Fibroblast of skin of right quadriceps (primary cell): ENCODE measurements around the gene GRHL3.

Experiments used
- DNase-seq: peaks from one replicate; pipeline ENCODE4 v3.0.0-alpha.2; 2013

Gene GRHL3

DNA sequence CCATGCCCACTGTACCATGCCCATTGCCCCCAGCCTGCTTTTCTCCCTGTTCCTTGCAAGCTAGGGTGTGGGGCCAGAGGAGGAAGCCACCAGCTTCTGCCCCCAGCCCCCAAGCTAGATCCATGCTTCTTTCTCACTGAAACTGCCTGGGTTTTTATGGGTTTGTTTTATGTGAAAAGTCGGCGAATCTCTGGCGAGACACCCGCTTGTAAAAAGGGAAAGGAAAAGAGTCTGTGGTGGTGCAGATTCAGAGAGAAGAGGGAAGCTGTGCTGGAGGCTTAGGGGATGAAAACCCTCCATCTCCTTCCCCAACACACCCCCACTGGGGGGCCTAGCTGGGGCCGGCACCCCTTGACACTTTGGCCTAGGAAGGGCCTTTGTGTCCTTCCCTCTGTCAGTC lies 26.2 kb downstream of the GRHL3 start:
- DNase-seq, result no peak

DNA sequence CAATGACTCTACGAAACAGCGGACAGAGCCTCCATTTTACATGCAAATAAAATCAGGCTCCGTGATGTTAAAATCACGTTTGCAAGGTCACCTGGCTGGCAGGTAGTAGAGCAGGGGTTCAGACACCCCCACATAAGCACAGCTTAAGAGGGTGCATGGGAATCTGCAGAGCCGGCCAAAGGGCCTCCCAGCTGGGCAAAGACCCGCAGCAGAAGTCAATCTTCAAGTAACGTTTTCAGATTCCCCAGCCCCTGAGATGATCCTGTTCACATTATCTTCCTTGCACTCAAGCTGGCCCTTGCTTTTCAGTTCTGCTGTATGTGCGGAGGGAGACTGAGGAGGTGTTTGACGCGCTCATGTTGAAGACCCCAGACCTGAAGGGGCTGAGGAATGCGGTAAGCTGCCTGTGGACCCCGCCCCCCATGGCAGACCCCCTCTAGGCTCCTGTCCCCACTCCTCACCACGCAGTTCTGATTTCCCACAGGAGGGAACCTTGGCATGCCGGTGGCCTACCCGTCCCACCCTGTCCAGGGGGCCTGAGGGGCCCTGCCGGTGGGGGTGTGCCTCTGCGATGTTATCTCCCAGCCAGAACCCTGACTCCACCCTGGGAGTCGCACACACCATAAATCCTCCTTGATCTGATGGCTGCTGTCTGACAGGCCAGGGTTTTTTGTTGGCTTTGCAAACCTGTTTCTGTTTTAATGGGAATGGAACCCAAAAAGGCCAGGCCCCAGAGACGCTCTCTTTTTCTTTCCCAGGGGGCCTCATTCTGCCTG lies 28.2 kb downstream of the GRHL3 start:
- DNase-seq, result no peak

DNA sequence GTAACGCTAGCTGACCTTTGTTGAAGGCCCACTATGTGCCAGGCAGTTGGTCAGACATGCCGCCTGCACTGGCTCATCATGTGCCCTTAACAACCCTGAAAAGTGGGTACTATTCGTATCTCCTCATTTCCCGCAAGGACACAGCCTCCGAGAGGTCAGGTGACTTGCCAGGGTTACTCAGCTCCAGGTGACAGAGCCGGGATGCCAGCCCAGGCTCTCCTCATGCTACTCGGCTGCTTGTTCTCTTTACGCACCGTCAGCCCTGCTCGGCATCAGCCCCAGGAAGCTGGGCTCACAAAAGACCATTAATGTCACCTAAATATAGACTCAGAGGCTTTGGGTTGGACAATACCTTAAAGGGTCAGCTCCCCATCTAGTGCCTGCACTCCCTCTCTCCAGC lies 29.0 kb downstream of the GRHL3 start:
- no peak for DNase-seq

DNA sequence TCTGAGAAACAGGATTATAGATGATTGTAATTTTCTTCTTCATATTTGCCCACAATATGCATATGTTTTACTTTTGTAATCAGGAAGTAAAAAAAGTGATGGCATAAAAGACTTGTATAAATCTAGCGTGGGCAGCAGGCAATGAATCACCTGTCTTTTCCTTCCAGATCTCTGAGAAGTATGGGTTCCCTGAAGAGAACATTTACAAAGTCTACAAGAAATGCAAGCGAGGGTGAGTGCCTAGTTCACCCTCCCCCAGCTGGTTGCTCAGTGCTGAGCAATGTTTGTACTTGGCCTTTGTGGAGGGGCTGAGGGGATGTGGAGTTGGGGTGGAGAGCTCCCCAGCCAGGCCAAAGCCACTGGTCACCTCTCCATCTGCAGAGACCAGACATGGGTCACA lies 30.7 kb downstream of the GRHL3 start:
- no peak for DNase-seq

DNA sequence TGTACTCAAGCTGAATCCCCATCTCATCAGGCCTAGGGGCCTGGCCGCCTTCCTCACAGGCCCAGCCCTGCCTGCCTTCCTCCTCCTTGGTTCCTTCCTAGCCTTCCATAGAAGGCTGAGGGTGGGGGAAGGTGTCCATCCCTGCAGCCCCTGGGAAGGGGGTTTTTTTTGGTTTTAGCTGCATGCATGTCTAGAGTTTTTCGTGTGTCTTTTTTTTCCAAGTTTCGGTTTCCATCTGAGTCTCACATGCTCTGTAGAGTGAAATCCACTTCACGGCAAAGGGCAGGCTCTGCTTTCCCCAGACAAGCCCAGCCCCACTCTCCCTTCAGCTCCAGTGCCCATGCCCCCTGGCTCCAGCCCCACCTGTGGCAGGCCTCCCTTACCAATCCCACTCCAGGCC lies 32.1 kb downstream of the GRHL3 start:
- no peak for DNase-seq

DNA sequence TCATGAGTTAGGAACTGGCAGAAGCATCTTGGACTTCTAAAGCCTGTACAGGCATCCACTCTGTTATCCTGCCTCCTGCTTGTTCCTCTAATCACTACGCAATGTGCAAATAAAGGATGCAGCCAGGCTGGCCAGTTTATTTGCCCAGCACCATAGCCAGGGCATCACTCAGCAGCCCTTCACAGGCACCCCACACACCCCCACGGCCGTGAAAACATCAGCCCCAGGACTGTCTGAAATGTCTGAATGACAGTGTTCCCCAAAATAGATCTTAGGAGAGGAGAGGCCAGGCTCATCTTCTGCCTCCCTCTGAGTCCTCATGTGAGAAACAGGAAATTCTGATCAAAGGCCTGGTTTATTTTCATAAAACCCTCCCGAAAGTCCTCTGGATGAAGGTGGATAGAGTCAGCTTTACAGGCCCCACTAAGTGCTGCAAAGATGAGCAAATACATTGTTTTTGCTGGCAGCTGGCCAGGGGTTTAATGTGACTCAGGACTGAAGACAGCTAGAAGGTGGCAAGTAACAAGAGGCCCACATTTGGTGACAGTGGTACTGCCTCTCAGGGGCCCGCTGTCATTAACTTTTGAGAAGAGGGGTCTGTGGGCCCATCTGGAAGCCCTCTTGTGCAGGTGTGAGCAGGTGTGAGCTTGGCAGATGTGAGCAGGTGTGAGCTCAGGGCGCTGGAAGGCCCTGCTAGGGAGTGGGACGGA lies 32.9 kb downstream of the GRHL3 start:
- peak; percentile 71 for DNase-seq

DNA sequence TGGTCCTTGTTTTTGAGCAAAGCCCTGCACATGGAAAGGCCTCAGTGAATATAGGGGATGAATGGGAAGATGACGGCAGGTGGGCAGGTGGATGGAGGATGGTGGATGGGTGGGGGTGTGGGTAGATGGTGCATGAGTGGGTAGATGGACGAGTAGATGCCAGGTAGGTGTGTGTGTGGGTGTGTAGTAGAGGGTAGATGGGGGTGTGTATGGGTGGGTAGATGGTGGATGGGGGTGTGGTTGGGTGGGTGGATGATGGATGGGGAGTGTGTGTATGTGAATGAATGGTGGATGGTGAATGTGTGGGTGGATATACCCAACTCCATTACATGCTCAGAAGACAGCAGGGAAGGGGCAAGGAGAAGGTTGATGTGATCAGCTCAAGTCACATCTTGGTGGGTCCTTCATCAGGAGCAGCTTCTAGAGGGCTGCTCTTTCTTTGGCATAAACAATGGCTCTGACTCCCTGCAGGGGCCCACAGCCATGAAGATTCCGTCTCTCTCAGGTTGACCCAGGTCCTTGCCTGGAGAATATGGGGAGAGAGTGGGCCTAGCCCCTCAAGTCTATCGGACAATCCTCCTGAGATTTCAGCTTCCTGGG lies 34.2 kb downstream of the GRHL3 start:
- DNase-seq, result no peak

DNA sequence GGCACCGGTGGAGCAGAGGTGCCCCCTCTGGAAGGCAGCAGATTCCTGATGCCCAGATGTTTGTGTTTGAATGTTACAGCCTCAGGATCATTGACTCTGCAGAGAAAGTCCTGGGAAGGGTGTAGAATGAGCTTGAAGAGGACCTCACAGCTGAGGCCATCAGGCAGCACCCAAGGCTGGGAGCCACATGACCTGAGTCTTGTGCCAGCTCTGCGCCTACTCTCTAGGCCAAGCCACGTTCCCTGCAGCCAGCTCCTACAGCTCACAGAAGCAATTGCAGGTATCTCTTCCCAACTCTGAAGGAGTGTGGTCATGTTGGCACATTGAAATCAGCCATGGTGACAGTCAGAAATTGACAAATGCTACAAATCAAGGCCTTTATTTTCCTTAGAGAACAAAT lies 36.3 kb downstream of the GRHL3 start:
- no peak for DNase-seq

DNA sequence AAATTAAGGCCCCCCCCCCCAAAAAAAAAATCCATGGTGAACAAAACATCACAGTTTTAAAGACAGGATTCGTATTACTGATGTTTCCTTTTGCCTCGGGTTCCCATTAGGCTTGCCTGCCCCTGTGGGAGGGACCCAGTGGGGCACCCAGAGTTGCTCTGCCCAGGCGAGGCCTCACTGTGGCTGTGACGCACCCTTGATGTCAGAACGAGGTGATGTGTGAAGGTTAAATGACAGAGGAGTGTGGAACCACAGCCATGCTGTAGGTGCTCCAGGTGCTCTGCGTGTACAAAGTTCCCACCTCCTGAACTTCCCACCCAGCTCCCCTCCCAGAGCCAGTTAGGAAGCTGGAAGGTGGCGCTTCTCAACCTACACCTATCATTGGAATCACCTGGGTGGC lies 37.9 kb downstream of the GRHL3 start:
- DNase-seq, result no peak

DNA sequence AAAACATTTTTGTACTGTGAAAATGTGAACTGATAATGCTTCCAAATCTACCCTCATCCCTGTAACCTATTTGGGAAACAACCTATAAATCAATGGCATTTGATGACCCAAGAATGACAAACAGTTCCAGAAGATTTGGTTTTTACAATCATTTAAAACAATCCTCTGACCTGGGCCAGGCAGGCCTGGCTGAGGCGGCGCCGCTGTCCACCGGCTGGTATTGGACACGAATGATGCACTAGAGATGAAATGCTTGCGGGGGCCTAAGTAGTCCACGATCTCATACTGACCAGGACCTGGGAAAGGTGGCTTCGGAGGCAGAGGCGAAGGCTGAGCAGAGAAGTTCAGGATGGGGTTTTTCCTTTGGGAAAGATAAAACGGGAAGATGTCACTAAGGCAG lies 41.5 kb downstream of the GRHL3 start:
- no peak for DNase-seq

DNA sequence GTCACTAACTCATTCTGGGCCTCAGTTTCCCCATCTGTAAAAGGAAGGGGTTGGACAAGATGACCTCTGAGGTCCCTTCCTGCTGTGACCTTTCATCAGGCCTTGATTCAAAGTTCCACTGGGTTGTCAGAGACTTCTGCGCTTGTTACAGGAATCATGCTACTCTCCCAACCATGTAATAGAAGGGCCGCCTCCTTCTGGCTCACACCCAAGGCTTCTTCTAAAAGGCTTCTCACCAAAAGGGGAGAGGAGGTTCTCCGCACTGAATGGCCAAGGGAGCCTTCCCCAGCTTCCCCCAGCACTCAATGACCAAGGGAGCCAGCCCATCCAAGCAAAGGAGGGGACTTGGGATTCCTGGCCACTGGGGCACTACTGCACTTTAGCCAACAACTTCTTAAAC lies 42.7 kb downstream of the GRHL3 start:
- no peak for DNase-seq

DNA sequence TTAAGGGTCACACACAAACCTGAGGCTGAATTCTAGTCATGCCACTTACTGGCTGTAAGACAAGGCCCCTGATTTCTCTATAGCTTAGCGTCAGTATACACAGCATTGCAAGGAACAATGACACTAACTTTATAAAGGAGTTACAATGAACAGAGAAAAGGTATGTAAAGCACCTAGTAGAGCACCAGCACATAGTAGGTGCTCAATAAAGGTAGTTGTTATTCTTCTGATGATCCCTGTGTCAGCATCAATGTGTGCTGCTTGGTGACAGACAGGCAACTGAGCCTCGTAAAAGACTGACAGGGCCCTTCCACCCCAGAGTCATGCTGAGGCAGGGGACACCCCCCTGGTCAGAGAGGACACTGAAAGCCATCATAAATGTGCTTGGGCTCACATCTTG lies 43.2 kb downstream of the GRHL3 start:
- no peak for DNase-seq

DNA sequence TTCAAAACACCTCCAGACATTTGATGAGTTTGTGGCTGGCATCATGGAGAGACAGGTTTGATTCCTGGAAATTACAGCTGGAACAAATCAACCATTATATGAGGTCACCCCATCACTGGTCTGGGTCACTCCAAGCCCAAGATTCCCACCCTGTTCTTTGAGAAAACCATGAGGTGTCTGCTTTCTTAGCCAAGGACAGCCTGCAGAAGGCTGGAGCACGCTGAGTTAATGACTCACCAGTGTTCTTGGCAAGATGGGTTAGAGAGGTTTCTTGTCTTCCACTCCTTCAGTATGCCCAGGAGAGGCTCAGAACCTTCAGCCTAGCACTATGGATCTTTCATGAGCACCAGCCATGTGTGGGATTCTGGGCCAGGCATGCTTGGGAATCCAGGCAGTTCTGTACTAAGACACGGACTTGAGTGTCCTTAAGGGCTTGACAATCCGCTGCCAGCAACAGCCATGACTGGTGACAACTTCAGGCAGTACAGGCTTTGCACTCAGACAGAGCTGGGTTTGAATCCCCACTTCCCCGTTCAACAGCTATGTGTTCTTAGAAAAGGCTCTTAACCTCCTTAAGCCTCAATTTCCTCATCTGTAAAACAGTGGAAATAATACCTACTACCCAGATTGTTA lies 43.9 kb downstream of the GRHL3 start:
- DNase-seq, result peak; percentile 89

DNA sequence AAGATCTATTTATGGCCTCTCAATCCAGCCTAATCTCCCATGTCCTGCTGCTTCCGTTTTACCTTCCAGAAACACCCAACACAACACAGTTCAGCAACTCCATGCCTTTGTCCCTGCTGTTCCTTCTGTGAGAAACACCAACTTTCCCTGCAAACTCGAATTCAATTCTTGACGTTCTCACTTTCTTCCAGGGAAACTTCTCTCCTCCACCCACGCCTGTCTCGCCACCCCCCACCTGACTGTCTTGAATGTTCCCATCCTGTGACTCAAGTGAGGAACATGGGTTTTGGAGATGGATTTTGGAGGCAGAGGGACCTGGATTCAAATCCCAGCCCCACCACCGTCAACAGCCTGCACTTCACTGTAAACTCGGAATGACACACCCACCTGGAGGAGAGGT lies 44.8 kb downstream of the GRHL3 start:
- no peak for DNase-seq

DNA sequence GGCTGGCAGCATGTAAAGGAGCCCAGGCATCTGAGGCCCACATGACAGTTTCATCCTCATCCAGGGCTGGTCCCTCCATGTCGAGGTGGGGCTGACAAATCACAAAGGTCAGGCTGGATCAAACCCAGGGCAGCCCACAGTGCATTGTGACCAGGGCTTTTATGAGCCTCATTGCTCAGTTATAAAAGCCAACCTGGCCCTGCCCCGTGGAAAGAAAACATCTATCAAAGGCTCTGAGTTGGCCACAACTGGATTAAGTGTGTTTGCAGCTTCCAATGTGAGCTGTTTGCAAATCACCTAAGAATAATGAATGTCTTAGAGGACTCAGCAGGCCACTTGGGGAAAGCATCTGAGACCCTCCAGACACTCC lies 45.4 kb downstream of the GRHL3 start:
- no peak for DNase-seq

DNA sequence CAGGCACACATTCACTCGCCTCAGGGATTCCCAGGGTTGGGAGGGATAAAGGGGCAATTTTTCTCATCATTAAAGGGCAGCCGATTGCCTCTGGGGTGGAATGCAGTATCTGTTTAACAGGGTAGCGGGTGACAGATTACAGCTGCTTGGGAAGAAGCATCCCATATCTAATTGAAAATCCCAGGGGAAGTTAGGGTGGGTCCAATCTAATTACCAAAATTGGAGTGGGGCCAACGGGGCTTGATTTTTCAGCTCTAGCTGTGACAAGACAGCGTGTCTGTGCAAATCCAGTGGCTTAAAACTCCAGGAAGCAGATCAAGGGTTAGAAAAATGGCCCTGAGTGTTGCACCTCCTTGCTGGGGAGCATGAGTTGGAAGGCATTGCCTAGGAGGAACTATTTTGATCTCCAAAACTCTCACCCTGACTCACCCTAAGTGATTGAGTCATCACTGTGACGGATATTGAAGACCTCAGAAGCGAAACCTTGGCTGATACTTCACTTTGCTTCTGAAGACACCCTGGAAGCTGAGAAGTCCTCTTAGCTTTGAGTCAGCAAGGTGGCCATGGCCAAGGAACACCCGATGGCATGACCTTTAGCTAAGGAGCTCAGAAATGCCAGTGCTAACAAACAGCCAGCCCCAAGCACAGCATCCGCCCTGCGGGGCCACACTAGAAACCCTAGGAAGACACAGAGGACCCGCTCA lies 46.0 kb downstream of the GRHL3 start:
- peak; percentile 85 for DNase-seq

DNA sequence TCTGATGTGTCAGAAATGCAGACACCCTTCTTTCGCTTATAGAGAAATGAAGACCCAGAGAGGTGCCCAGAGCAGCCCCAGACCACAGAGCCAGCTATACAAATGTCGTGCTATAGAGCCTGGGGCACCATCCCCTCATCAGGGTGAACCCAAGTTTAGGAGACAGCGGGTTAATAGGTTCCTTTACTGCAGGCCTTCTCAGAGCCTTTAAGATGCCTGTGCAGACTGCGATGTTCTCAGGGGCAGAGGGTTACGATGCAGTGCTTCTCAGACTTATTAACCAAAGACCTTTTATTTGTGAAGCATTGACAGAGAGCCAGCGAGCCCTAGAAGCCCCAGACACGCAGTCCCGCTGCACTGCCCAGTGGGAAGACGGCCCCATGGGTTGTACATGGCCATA lies 47.5 kb downstream of the GRHL3 start:
- no peak for DNase-seq

DNA sequence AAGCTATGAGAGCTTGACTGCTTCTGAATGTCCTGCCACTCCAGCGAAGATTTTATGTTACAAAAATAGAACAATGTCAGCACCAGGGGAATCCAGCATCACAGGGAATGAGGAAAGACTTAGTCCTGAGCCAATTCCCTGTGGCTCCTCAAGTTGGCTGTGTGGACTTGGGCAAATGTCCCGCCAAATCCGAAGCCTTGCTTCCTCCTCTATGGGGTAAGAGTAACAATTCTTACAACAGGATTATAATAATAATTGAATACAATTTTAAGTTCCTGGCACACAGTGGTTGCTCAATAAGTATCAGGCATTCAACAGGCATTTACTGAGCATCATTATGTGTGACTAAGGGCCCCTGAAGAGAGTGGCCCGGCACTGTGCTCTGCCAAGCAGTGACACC lies 50.0 kb downstream of the GRHL3 start:
- DNase-seq, result no peak

DNA sequence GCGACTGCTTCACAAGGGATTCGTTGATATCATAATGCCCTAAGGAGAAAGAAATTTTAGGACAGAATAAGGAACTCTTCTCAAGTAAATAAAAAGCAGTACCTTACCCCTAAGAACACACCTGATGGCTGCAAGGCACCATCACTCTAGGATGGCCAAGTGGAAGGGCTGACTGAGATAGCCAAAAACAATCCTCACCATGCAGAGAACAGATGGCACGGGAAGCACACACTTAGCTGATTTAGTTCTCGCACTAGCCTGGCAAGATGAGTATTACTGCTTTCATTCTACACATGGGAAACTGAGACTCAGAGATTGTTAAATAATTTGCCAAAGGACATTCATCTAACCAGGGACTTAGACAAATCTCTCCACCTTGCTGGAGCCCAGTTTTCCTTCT lies 50.6 kb downstream of the GRHL3 start:
- no peak for DNase-seq

DNA sequence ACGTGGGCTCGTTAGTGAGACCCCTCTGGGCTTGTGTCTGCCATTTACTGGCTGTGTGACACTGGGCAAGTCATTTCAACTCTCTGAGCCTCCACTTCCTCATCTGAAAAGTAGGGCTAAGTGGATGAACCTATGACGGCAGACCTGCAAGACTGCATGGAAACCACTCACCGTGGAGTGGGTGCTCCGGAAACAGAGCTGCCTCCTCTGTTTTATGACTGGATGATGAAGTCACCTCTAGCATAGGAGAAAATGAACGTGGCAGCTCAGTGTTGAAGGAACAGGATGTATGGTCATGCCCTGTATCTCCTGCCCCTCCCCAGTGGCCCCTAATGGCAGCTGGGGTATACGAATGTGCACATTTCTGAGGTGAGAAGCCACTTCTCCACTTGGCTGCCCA lies 53.9 kb downstream of the GRHL3 start:
- DNase-seq, result no peak

DNA sequence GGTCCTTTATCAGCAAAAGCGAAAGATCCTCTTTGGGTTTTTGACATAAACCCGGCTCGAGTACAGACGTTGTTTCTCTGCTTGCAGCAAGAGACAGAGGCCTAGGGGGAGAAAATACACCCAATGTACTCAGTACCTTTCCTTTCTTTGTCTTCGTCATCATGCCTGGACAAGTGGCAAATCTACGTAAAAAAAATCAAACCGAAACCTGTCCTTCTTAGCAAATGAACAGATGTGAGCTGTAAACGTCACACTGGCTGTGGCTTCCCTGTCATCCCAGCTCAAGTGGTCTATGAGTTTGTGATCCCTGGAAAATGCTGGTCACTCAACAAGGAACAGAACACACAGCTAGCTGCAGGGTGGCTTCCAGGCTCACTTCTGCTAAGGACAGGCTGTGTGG lies 54.6 kb downstream of the GRHL3 start:
- no peak for DNase-seq

DNA sequence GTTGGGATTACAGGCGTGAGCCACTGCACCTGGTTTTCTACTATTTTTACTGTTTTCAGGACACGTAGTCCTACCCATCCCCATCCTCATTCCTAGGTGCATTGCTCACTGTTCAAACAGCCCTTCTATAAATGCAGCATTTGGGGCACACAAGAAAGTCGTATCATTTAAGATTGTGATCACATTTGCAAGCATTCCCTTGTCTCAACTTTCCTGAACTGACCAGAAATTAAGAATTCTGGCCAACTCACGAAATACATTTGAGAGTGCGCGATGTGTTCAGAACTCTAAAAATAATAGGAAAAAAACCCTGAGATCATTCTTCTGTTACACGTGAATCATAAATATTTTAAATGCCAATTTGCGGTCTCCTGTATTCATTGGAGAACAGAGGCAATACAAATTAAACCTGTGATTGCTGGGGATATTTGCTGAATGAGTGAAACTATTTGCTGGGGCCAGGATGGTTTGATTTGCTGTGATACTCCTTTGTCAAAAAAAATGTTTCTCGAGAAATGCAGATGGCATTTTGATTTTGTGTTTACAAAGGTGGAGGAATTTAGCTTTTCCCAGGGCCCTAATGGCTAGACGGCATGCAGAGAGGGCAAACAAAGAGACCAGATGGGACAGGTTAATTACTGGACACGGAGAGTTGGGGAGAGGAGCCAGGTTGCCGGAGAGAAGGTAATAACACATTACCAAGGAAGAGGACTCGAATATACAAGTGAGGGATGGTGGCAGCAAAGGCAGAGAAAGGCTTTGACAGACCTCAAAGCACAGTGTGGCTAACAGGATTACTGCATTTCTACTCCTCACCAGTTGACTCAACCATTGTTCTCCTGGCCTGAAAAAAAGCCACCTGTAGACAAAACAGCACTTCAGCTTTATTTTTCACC lies 56.0 kb downstream of the GRHL3 start:
- DNase-seq, result peak; percentile 37
